GM12864 (cell line): ENCODE measurements around the gene ZNF691.
"Not testable (repeated sequence)": the region's sequence is repeated elsewhere in the genome, so short reads cannot be mapped to it uniquely, and the experiment has no call there.

Source experiments
- DNase-seq: peaks from one replicate; pipeline ENCODE4 v3.0.0-alpha.2; 2011; ENCODE audit warnings: low read depth
- H3K4me3 ChIP-seq: 2 replicates; pipeline ENCODE4 v1.5.1; 2011; ENCODE audit warnings: mild to moderate bottlenecking, low read depth, low read length, control low read depth
- CTCF ChIP-seq: IDR thresholded peaks from 2 replicates; pipeline ENCODE4 v1.5.1; 2011; ENCODE audit warnings: low read depth, mild to moderate bottlenecking, moderate library complexity, low read length, control low read depth, inconsistent platforms; ENCODE audit errors: missing control alignments

The ZNF691 gene

GRCh38 chr1:42891465-42892138 lies 45.2 kb downstream of the ZNF691 start:
- no peak for TF ChIP-seq CTCF
- no peak overlapping the region for H3K4me3 ChIP-seq
- no peak for DNase-seq

GRCh38 chr1:42899960-42900359 lies 53.5 kb downstream of the ZNF691 start:
- DNase-seq, H3K4me3 ChIP-seq: not testable (repeated sequence)
